Activated naive CD8-positive, alpha-beta T cell treated with anti-CD3 and anti-CD28 coated beads, Interleukin-2, amount 10 ng/mL, durations not matched to agents 7 days and 5 days (primary cell): ENCODE data around the gene MARS1. TPM values are rescaled to one million over a fixed set of nuclear protein-coding genes. Genes with fewer than 3 reads are reported as not detected.

Experiments used
- ATAC-seq: fragments of 150-1000 bp; cut with Tn5 transposase; one replicate; pipeline ENCODE4 v1.10.0; 2021; ENCODE audit warnings: low read depth, moderate library complexity
- POLR2A ChIA-PET: fragments of 350-600 bp; sonication (Branson Sonifier 250); formaldehyde crosslinking; loops from one replicate; lab custom pipeline; 2021; ENCODE audit warnings: antibody characterized with exemption; lab: Charles Lee
- DNase-seq: peaks from one replicate; pipeline ENCODE4 v3.0.0; 2021
- H3K27ac Mint-ChIP-seq: one replicate; pipeline ENCODE4 v1.8.0; 2022; ENCODE audit warnings: mild to moderate bottlenecking, mixed read lengths
- H3K27me3 Mint-ChIP-seq: one replicate; pipeline ENCODE4 v1.8.0; 2022; ENCODE audit warnings: mild to moderate bottlenecking, moderate library complexity, mixed read lengths
- H3K36me3 Mint-ChIP-seq: one replicate; pipeline ENCODE4 v1.8.0; 2021; ENCODE audit warnings: mild to moderate bottlenecking, mixed read lengths
- H3K4me1 Mint-ChIP-seq: one replicate; pipeline ENCODE4 v1.8.0; 2021; ENCODE audit warnings: mixed read lengths
- H3K4me3 Mint-ChIP-seq: one replicate; pipeline ENCODE4 v1.8.0; 2022; ENCODE audit warnings: mild to moderate bottlenecking, moderate library complexity, mixed read lengths
- H3K9me3 Mint-ChIP-seq: one replicate; pipeline ENCODE4 v1.8.0; 2021; ENCODE audit warnings: mixed read lengths
- total RNA-seq, 2 experiments: library from RNA; stranded (reverse); gene quantifications; one replicate each; pipeline ENCODE4 v1.2.3, GENCODE V29; 2021

MARS1 gene
- total RNA-seq, 2 experiments from 2014 or later = 293 to 306 TPM

- ATAC-seq = no peak
- Mint-ChIP-seq H3K27ac (no peak overlapping the region), H3K4me3 (no peak overlapping the region), H3K9me3 (no peaks in the 10 kb centered on the region), H3K4me1 (peaks cover 12% of the 10 kb centered on the region), H3K27me3 (no peaks in the 10 kb centered on the region), H3K36me3 (no peaks in the 10 kb centered on the region)
- POLR2A ChIA-PET = interaction anchor here (1.2 to 1.7 kb wide), 3 partner anchors 9 to 22 kb away, joined by 4 to 8 read pairs (median 5); partner anchors contain the start of gene INHBC
- DNase-seq = no peak
Observed at GRCh38 chr12:57452181-57452936, 35.5 kb upstream of the MARS1 start.

DNA sequence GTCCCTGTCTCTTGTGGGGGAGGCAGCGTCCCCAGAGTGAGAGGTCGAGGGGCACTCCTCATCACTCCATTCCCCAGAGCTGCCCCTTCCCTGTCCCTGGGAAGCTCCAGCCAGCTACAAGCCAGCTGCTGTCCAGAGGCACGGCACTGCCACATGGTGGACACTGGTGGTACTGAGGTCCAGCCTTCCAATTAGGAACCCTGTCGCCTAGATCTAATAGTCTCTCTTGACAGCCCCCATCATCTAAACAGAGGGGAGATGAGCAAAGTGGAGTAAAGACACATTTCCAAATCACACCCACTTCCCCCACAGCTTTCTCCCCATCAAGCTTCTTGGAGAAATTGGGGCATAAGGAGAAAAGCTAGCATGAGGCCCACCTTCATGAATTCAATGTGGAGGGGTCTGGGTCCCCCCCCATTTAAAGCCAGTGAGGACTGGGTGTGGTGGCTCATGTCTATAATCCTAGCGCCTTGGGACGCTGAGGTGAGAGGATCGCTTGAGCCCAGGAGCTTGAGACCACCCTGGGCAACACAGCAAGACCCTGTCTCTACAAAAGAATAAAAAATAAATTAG, 34.8 kb upstream of the MARS1 start:
- POLR2A ChIA-PET = interaction anchor here (1.2 to 1.7 kb wide), 3 partner anchors 9 to 23 kb away, joined by 4 to 8 read pairs (median 5); partner anchors contain the start of gene INHBC
- Mint-ChIP-seq H3K4me1 (peaks cover 12% of the 10 kb centered on the region), H3K9me3 (no peaks in the 10 kb centered on the region), H3K27me3 (no peaks in the 10 kb centered on the region), H3K27ac (peak overlapping the region; percentile 47), H3K36me3 (no peaks in the 10 kb centered on the region), H3K4me3 (no peak overlapping the region)
- DNase-seq (peak; percentile 70), ATAC-seq (peak; percentile 38)

DNA sequence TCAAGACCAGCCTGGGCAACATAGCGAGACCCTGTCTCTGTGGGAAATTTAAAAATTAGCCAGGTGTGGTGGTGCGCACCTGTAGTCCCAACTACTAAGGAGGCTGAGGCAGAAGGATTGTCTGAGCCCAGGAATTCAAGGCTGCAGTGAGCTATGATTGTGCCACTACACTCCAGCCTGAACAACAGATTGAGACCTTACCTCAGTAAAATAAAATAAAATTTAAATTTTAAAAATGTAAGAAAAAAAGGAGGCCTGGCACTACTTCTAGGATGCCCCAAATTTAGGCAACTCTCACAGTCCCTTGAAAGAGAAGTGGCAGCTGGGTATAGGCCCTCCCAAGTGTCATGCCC, 33.7 kb upstream of the MARS1 start:
- DNase-seq = no peak

GRCh38 chr12:57454566-57455373, 33.1 kb upstream of the MARS1 start, which contains the start of gene INHBE:
Gene INHBE, plus strand, starts transcription at chr12:57455307. Its CDS starts 230 bp downstream, at chr12:57455537.
- Mint-ChIP-seq H3K36me3 (no peaks in the 10 kb centered on the region), H3K4me3 (peak within 1 kb of the TSS; percentile 79), H3K4me1 (peaks cover 19% of the 10 kb centered on the region), H3K27ac (peak within 1 kb of the TSS; percentile 76), H3K27me3 (peaks cover 1% of the 10 kb centered on the region), H3K9me3 (no peaks in the 10 kb centered on the region)
- no peak for DNase-seq
- POLR2A ChIA-PET = interaction anchor here (1.1 kb wide), 1 partner anchor 65 kb away, joined by 3 read pairs; the partner anchor contains the start of gene DDIT3
- no peak for ATAC-seq

More for the DNA sequence above, 33.7 kb upstream of the MARS1 start:
- Mint-ChIP-seq H3K27me3 (no peaks in the 10 kb centered on the region), H3K9me3 (no peaks in the 10 kb centered on the region), H3K36me3 (no peaks in the 10 kb centered on the region), H3K4me1 (peaks cover 16% of the 10 kb centered on the region), H3K27ac (no peak overlapping the region), H3K4me3 (no peak overlapping the region)
- POLR2A ChIA-PET = no interaction called here
- no peak for ATAC-seq

- H3K27me3 Mint-ChIP-seq = peaks cover 6% of the 10 kb centered on the region
- DNase-seq (no peak), ATAC-seq (no peak)
- no peaks in the 10 kb centered on the region for H3K9me3 Mint-ChIP-seq
- peaks cover 20% of the 10 kb centered on the region for H3K4me1 Mint-ChIP-seq
- POLR2A ChIA-PET = interaction anchor here (1.1 kb wide), 1 partner anchor 65 kb away, joined by 3 read pairs; the partner anchor contains the start of gene DDIT3
- H3K4me3 Mint-ChIP-seq = peak overlapping the region; percentile 79
- H3K36me3 Mint-ChIP-seq = no peaks in the 10 kb centered on the region
- H3K27ac Mint-ChIP-seq = peak overlapping the region; percentile 76
Observed at GRCh38 chr12:57455374-57456144, 32.3 kb upstream of the MARS1 start.

DNA sequence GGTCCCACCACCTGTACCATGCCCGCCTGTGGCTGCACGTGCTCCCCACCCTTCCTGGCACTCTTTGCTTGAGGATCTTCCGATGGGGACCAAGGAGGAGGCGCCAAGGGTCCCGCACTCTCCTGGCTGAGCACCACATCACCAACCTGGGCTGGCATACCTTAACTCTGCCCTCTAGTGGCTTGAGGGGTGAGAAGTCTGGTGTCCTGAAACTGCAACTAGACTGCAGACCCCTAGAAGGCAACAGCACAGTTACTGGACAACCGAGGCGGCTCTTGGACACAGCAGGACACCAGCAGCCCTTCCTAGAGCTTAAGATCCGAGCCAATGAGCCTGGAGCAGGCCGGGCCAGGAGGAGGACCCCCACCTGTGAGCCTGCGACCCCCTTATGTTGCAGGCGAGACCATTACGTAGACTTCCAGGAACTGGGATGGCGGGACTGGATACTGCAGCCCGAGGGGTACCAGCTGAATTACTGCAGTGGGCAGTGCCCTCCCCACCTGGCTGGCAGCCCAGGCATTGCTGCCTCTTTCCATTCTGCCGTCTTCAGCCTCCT, 31.6 kb upstream of the MARS1 start:
- DNase-seq (peak; percentile 52), ATAC-seq (peak; percentile 27)
- Mint-ChIP-seq H3K4me1 (peaks cover 22% of the 10 kb centered on the region), H3K27ac (peak overlapping the region; percentile 76), H3K4me3 (peak overlapping the region; percentile 79), H3K9me3 (no peaks in the 10 kb centered on the region), H3K36me3 (no peaks in the 10 kb centered on the region), H3K27me3 (peaks cover 9% of the 10 kb centered on the region)
- POLR2A ChIA-PET = no interaction called here

DNA sequence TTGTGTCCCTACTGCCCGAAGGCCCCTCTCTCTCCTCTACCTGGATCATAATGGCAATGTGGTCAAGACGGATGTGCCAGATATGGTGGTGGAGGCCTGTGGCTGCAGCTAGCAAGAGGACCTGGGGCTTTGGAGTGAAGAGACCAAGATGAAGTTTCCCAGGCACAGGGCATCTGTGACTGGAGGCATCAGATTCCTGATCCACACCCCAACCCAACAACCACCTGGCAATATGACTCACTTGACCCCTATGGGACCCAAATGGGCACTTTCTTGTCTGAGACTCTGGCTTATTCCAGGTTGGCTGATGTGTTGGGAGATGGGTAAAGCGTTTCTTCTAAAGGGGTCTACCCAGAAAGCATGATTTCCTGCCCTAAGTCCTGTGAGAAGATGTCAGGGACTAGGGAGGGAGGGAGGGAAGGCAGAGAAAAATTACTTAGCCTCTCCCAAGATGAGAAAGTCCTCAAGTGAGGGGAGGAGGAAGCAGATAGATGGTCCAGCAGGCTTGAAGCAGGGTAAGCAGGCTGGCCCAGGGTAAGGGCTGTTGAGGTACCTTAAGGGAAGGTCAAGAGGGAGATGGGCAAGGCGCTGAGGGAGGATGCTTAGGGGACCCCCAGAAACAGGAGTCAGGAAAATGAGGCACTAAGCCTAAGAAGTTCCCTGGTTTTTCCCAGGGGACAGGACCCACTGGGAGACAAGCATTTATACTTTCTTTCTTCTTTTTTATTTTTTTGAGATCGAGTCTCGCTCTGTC, 31.0 kb upstream of the MARS1 start:
- peak overlapping the region; percentile 38 for H3K27ac Mint-ChIP-seq
- no peak for DNase-seq
- H3K9me3 Mint-ChIP-seq = no peaks in the 10 kb centered on the region
- POLR2A ChIA-PET = no interaction called here
- H3K36me3 Mint-ChIP-seq = no peaks in the 10 kb centered on the region
- H3K27me3 Mint-ChIP-seq = peaks cover 11% of the 10 kb centered on the region
- H3K4me1 Mint-ChIP-seq = peaks cover 23% of the 10 kb centered on the region
- H3K4me3 Mint-ChIP-seq = no peak overlapping the region
- ATAC-seq = no peak

- DNase-seq (no peak), ATAC-seq (no peak)
- H3K4me3 Mint-ChIP-seq = peak overlapping the region; percentile 92
- no peaks in the 10 kb centered on the region for H3K36me3 Mint-ChIP-seq
- H3K9me3 Mint-ChIP-seq = no peaks in the 10 kb centered on the region
- H3K4me1 Mint-ChIP-seq = peaks cover 32% of the 10 kb centered on the region
- POLR2A ChIA-PET = interaction anchor here (0.7 to 9.9 kb wide), 17 partner anchors 18 to 286 kb away, joined by 3 to 119 read pairs (median 3); partner anchors contain the start of genes ARHGAP9, ARHGEF25, DDIT3 and INHBC
- H3K27ac Mint-ChIP-seq = peak overlapping the region; percentile 95
- peaks cover 11% of the 10 kb centered on the region for H3K27me3 Mint-ChIP-seq
Observed at GRCh38 chr12:57458665-57459054, 29.2 kb upstream of the MARS1 start.

- peak; percentile 79 for ATAC-seq
- POLR2A ChIA-PET = interaction anchor here (0.7 to 9.9 kb wide), 17 partner anchors 18 to 285 kb away, joined by 3 to 119 read pairs (median 3); partner anchors contain the start of genes ARHGAP9, ARHGEF25, DDIT3 and INHBC
- peaks cover 36% of the 10 kb centered on the region for H3K4me1 Mint-ChIP-seq
- H3K9me3 Mint-ChIP-seq = no peaks in the 10 kb centered on the region
- no peaks in the 10 kb centered on the region for H3K36me3 Mint-ChIP-seq
- DNase-seq = peak; percentile 92
- H3K4me3 Mint-ChIP-seq = peak overlapping the region; percentile 92
- H3K27me3 Mint-ChIP-seq = peaks cover 11% of the 10 kb centered on the region
- peak overlapping the region; percentile 95 for H3K27ac Mint-ChIP-seq
Observed at GRCh38 chr12:57459055-57459749, 28.7 kb upstream of the MARS1 start.

DNA sequence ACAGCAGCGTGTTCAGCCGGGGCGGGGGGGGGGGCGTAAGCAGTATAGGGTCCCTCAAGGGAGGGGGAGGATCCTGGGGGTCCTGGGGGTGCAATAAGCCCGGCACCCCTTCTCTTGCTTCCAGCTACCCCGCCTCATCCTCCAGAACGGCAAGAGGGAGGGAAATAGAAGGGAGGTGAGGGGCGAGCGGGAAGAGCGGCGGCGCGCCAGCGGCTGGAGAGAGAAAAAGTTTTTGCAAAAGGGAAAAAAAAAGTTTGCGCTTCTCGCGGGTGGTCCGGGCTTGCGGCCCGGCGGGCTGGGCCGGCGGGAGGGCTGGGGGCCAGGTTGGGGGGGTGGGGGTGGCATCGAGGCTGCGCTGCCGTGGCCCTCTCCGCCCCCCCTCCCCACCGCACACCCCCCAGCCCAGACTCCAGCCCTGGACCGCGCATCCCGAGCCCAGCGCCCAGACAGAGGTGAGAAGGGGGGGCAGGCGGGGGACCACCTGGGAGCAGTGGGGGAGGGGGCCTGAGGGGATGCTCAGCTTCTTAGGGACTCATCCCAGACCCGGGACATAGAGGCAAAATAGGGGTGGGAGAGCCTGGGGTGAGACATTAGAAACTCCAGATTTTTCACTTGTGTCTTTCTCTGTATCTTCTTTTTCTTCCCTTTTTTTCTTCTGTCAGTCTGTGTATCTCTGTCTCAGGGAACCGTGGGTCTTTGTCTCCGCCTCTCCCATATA, 28.0 kb upstream of the MARS1 start, which contains the start of gene GLI1:
Gene GLI1 (plus strand): TSS at position 36 of the 718 bp plus-strand sequence. CDS start 3,907 bp downstream, outside the sequence.
- Mint-ChIP-seq H3K9me3 (no peaks in the 10 kb centered on the region), H3K27ac (peak within 1 kb of the TSS; percentile 95), H3K36me3 (no peaks in the 10 kb centered on the region), H3K4me3 (peak within 1 kb of the TSS; percentile 92), H3K4me1 (peaks cover 38% of the 10 kb centered on the region), H3K27me3 (peaks cover 11% of the 10 kb centered on the region)
- DNase-seq (no peak), ATAC-seq (no peak)
- POLR2A ChIA-PET = interaction anchor here (1.0 to 9.9 kb wide), 8 partner anchors 10 to 219 kb away, joined by 3 to 119 read pairs (median 5); partner anchors contain the start of gene ARHGAP9
